ENCODE measurements around the gene TUBA4A.

TUBA4A gene

GRCh38 chr2:219234331-219234730 lies 19.4 kb downstream of the TUBA4A start:
- no peak for DNase-seq (ENCODE audit: low read depth)

GRCh38 chr2:219230059-219230540 lies 23.6 kb downstream of the TUBA4A start:
- DNase-seq (ENCODE audit: low read depth) = peak; percentile 49

- peak; percentile 89 for DNase-seq (ENCODE audit: low read depth)
These were observed 24.2 kb downstream of the TUBA4A start, which contains the start of the genes ANKZF1 and ATG9A for GRCh38 chr2:219229305-219230058. TSS of gene ANKZF1 (plus strand) at chr2:219229806. CDS start at chr2:219230258, 452 bp downstream. TSS of gene ATG9A (minus strand) at chr2:219229636. CDS start at chr2:219228024, 1,612 bp downstream.

GRCh38 chr2:219228911-219229304 lies 24.8 kb downstream of the TUBA4A start:
- DNase-seq (ENCODE audit: low read depth) = no peak

GRCh38 chr2:219228041-219228910 lies 25.4 kb downstream of the TUBA4A start:
- DNase-seq (ENCODE audit: low read depth) = no peak

GRCh38 chr2:219225350-219225749 lies 28.4 kb downstream of the TUBA4A start:
- no peak for DNase-seq (ENCODE audit: low read depth)

- no peak for DNase-seq (ENCODE audit: low read depth)
These were observed 29.7 kb downstream of the TUBA4A start for GRCh38 chr2:219223831-219224610.

- DNase-seq (ENCODE audit: low read depth) = no peak
These were observed 31.7 kb downstream of the TUBA4A start for GRCh38 chr2:219221957-219222518.

GRCh38 chr2:219220652-219221402 lies 32.9 kb downstream of the TUBA4A start:
- DNase-seq (ENCODE audit: low read depth) = no peak

- DNase-seq (ENCODE audit: low read depth) = no peak
These were observed 33.8 kb downstream of the TUBA4A start for GRCh38 chr2:219219784-219220532.

- DNase-seq (ENCODE audit: low read depth) = peak; percentile 89
These were observed 34.7 kb downstream of the TUBA4A start, which contains the start of gene ABCB6 for GRCh38 chr2:219218732-219219701. TSS of gene ABCB6 (minus strand) at chr2:219218958. CDS start at chr2:219218673, 285 bp downstream.

- DNase-seq (ENCODE audit: low read depth) = peak; percentile 47
These were observed 35.4 kb downstream of the TUBA4A start for GRCh38 chr2:219218217-219218731.

- no peak for DNase-seq (ENCODE audit: low read depth)
These were observed 37.2 kb downstream of the TUBA4A start for GRCh38 chr2:219216535-219216915.

- DNase-seq (ENCODE audit: low read depth) = no peak
These were observed 37.7 kb downstream of the TUBA4A start for GRCh38 chr2:219215871-219216534.

GRCh38 chr2:219214786-219215185 lies 38.9 kb downstream of the TUBA4A start:
- no peak for DNase-seq (ENCODE audit: low read depth)

- DNase-seq (ENCODE audit: low read depth) = no peak
These were observed 39.6 kb downstream of the TUBA4A start for GRCh38 chr2:219214141-219214540.

- DNase-seq (ENCODE audit: low read depth) = no peak
These were observed 40.1 kb downstream of the TUBA4A start for GRCh38 chr2:219213486-219214071.

- no peak for DNase-seq (ENCODE audit: low read depth)
These were observed 40.7 kb downstream of the TUBA4A start for GRCh38 chr2:219213026-219213415.
